HepG2 (cell line): Measurements from ENCODE around the gene EPDR1. TPM values are rescaled to one million over a fixed set of nuclear protein-coding genes. Genes with fewer than 3 reads are reported as not detected.
A peak's percentile ranks its signal among the peaks of the same experiment; 100 is the strongest.

Experiments used
- GATAD2A ChIP-seq: IDR thresholded peaks from 2 replicates; pipeline ENCODE4 v1.6.1; 2016
- ISL2 ChIP-seq: sonication (generic); formaldehyde crosslinking; IDR thresholded peaks from 2 replicates; pipeline ENCODE4 v1.5.0; 2020; ENCODE audit warnings: missing genetic modification reagents
- NONO ChIP-seq, 2 experiments: fragments of 450-650 bp in 1 of 2; sonication (generic) in 1 of 2; formaldehyde crosslinking in 1 of 2; IDR thresholded peaks in 1 of 2; conservative IDR thresholded peaks in 1 of 2; 2 replicates each; pipeline versions ENCODE4 v1.6.1 to v1.8.0; 2017 to 2022; ENCODE audit warnings: mild to moderate bottlenecking in 1 of 2, missing genetic modification reagents in 1 of 2, moderate library complexity in 1 of 2
- PHF8 ChIP-seq: sonication (generic); formaldehyde crosslinking; IDR thresholded peaks from 2 replicates; pipeline ENCODE4 v1.5.0; 2020; ENCODE audit warnings: missing genetic modification reagents
- RBFOX2 ChIP-seq: fragments of 200-400 bp; formaldehyde crosslinking; IDR thresholded peaks from 2 replicates; pipeline ENCODE4 v1.6.1; 2017; ENCODE audit warnings: low read depth, mild to moderate bottlenecking, low read length
- REXO4 ChIP-seq: sonication (generic); formaldehyde crosslinking; IDR thresholded peaks from 2 replicates; pipeline ENCODE4 v1.8.0; 2022; ENCODE audit warnings: missing genetic modification reagents, mild to moderate bottlenecking, borderline replicate concordance
- SALL2 ChIP-seq: sonication (generic); formaldehyde crosslinking; IDR thresholded peaks from 2 replicates; pipeline ENCODE4 v1.8.1; 2023; ENCODE audit warnings: mild to moderate bottlenecking, missing genetic modification reagents, inconsistent platforms
- SMARCC2 ChIP-seq: fragments of 450-650 bp; IDR thresholded peaks from 2 replicates; pipeline ENCODE4 v1.6.1; 2017; ENCODE audit warnings: antibody characterized with exemption, mild to moderate bottlenecking
- STAG1 ChIP-seq: sonication (generic); formaldehyde crosslinking; IDR thresholded peaks from 2 replicates; pipeline ENCODE4 v1.4.0; 2020; ENCODE audit warnings: missing genetic modification reagents
- TARDBP ChIP-seq: sonication (generic); formaldehyde crosslinking; IDR thresholded peaks from 2 replicates; pipeline ENCODE4 v1.8.0; 2022; ENCODE audit warnings: mild to moderate bottlenecking, missing genetic modification reagents
- TSC22D2 ChIP-seq: sonication (generic); formaldehyde crosslinking; IDR thresholded peaks from 2 replicates; pipeline ENCODE4 v1.5.1; 2020; ENCODE audit warnings: missing genetic modification reagents, mild to moderate bottlenecking, borderline replicate concordance
- ZNF24 ChIP-seq: fragments of 450-650 bp; IDR thresholded peaks from 2 replicates; pipeline ENCODE4 v1.6.1; 2017; ENCODE audit warnings: antibody characterized with exemption, mild to moderate bottlenecking
- ZNF572 ChIP-seq: sonication (generic); formaldehyde crosslinking; IDR thresholded peaks from 2 replicates; pipeline ENCODE4 v1.5.1; 2020; ENCODE audit warnings: mild to moderate bottlenecking, missing genetic modification reagents
- ZNF709 ChIP-seq: sonication (generic); formaldehyde crosslinking; IDR thresholded peaks from 2 replicates; pipeline ENCODE4 v1.5.0; 2020; ENCODE audit warnings: mild to moderate bottlenecking, missing genetic modification reagents
- ZNF792 ChIP-seq: IDR thresholded peaks from 2 replicates; pipeline ENCODE4 v1.6.1; 2016
- polyA plus RNA-seq, 8 experiments: library from polyadenylated mRNA; depleted of rRNA in 3 of 8; stranded (reverse) in 7 of 8; unstranded in 1 of 8; fragments of >200 nt; fragmentation: Illumina TruSeq in 4 of 8; extraction: Trizol in 4 of 8; gene quantifications; 2 replicates each; pipeline versions ENCODE4 v1.2.1 to v1.2.3, GENCODE V29; 2011 to 2016; ENCODE audit warnings: low read depth in 4 of 8, missing spikeins in 1 of 8, mixed read lengths in 1 of 8; ENCODE audit not compliant: insufficient read depth in 1 of 8
- total RNA-seq, 5 experiments: library from RNA; depleted of rRNA; stranded (reverse); fragments of >200 nt; fragmentation: Illumina TruSeq; extraction: Trizol; gene quantifications; 2 replicates each; pipeline ENCODE4 v1.2.3, GENCODE V29; 2016; ENCODE audit warnings: low read depth in 1 of 5
- TF ChIP-seq, protein P1 (sequence below): sonication (generic); formaldehyde crosslinking; IDR thresholded peaks from 2 replicates; pipeline ENCODE4 v1.4.0; 2020; ENCODE audit warnings: missing genetic modification reagents; ENCODE audit errors: not compliant biosample characterization
- TF ChIP-seq, protein P2 (sequence below): sonication (generic); formaldehyde crosslinking; IDR thresholded peaks from 2 replicates; pipeline ENCODE4 v1.4.0; 2020; ENCODE audit warnings: missing genetic modification reagents
- TF ChIP-seq, protein P3 (sequence below): sonication (generic); formaldehyde crosslinking; IDR thresholded peaks from 2 replicates; pipeline ENCODE4 v1.4.0; 2020; ENCODE audit warnings: missing genetic modification reagents
- TF ChIP-seq, protein P4 (sequence below): IDR thresholded peaks from 2 replicates; pipeline ENCODE4 v1.6.1; 2016; ENCODE audit warnings: low read depth, missing genetic modification reagents, missing compliant biosample characterization
- TF ChIP-seq, protein P5 (sequence below): sonication (generic); formaldehyde crosslinking; IDR thresholded peaks from 2 replicates; pipeline ENCODE4 v1.8.0; 2023; ENCODE audit warnings: mild to moderate bottlenecking, missing genetic modification reagents

Gene EPDR1
- total and polyA plus RNA-seq, 2 of the 13 experiments (the other 11 are each of a cell fraction or from before 2014, with no cell fraction given) = 38.3 to 50.2 TPM

DNA sequence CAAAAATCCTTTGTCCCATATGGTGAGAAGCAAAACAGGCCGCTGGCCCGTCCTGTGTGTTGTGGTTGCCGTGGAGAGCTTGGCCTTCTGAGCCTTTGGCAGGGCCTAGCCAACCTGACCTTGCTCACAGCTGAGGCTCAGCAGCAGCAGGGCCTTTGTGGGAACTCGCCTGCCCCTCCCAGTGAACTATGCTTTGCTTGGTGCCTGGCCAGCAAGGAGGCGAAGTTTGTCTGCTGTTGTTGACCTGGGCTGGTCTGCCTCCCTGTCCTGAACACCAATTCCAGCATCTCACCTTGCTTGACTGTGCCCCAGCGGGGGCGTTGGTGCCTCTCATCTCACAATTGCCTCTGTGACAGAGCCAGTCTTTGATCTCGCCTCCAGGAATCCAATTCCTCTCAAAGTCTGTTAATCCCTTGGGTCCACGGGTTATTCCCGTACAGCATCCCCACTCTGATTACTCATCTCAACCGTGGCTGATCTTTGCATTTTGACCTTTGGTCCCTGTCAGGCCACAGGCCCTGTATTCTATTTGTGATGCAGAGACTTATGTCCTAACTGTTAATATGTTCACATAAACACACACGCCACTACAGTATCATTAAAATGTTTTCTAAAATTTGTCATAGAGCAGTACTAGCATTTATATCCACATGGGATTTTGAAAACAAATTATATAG is 22.6 kb downstream of the EPDR1 start (continued):
- TF ChIP-seq, protein P1, sequence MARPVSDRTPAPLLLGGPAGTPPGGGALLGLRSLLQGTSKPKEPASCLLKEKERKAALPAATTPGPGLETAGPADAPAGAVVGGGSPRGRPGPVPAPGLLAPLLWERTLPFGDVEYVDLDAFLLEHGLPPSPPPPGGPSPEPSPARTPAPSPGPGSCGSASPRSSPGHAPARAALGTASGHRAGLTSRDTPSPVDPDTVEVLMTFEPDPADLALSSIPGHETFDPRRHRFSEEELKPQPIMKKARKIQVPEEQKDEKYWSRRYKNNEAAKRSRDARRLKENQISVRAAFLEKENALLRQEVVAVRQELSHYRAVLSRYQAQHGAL = no peak
- TF ChIP-seq GATAD2A (peak; percentile 99), ZNF792 (CRISPR knock-in tag) (peak; percentile 79; the same call in 1 of the 2 replicates), PHF8 (CRISPR knock-in tag) (peak; percentile 71), TSC22D2 (CRISPR knock-in tag) (peak; percentile 81; the same call in 1 of the 2 replicates), ZNF709 (CRISPR knock-in tag) (peak; percentile 87; the same call in 1 of the 2 replicates), STAG1 (CRISPR knock-in tag) (peak; percentile 32), RBFOX2 (peak; percentile 72), NONO (IDR thresholded peaks at IDR 0.05) (no peak), NONO (CRISPR knock-in tag; conservative IDR thresholded peaks at IDR 0.05) (peak; percentile 95), TARDBP (peak; percentile 98), ISL2 (CRISPR knock-in tag) (peak; percentile 97), REXO4 (no peak), SMARCC2 (0 out of 2 replicates have a peak, but pooled peaks have one; percentile 32), ZNF24 (no peak), SALL2 (CRISPR knock-in tag) (peak; percentile 96), ZNF572 (CRISPR knock-in tag) (no peak)
- TF ChIP-seq, protein P2, sequence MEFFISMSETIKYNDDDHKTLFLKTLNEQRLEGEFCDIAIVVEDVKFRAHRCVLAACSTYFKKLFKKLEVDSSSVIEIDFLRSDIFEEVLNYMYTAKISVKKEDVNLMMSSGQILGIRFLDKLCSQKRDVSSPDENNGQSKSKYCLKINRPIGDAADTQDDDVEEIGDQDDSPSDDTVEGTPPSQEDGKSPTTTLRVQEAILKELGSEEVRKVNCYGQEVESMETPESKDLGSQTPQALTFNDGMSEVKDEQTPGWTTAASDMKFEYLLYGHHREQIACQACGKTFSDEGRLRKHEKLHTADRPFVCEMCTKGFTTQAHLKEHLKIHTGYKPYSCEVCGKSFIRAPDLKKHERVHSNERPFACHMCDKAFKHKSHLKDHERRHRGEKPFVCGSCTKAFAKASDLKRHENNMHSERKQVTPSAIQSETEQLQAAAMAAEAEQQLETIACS = no peak
- TF ChIP-seq, protein P3, sequence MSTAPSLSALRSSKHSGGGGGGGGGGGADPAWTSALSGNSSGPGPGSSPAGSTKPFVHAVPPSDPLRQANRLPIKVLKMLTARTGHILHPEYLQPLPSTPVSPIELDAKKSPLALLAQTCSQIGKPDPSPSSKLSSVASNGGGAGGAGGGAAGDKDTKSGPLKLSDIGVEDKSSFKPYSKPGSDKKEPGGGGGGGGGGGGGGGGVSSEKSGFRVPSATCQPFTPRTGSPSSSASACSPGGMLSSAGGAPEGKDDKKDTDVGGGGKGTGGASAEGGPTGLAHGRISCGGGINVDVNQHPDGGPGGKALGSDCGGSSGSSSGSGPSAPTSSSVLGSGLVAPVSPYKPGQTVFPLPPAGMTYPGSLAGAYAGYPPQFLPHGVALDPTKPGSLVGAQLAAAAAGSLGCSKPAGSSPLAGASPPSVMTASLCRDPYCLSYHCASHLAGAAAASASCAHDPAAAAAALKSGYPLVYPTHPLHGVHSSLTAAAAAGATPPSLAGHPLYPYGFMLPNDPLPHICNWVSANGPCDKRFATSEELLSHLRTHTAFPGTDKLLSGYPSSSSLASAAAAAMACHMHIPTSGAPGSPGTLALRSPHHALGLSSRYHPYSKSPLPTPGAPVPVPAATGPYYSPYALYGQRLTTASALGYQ (CRISPR knock-in tag) = peak; percentile 95; the same call in 1 of the 2 replicates
- TF ChIP-seq, protein P4, sequence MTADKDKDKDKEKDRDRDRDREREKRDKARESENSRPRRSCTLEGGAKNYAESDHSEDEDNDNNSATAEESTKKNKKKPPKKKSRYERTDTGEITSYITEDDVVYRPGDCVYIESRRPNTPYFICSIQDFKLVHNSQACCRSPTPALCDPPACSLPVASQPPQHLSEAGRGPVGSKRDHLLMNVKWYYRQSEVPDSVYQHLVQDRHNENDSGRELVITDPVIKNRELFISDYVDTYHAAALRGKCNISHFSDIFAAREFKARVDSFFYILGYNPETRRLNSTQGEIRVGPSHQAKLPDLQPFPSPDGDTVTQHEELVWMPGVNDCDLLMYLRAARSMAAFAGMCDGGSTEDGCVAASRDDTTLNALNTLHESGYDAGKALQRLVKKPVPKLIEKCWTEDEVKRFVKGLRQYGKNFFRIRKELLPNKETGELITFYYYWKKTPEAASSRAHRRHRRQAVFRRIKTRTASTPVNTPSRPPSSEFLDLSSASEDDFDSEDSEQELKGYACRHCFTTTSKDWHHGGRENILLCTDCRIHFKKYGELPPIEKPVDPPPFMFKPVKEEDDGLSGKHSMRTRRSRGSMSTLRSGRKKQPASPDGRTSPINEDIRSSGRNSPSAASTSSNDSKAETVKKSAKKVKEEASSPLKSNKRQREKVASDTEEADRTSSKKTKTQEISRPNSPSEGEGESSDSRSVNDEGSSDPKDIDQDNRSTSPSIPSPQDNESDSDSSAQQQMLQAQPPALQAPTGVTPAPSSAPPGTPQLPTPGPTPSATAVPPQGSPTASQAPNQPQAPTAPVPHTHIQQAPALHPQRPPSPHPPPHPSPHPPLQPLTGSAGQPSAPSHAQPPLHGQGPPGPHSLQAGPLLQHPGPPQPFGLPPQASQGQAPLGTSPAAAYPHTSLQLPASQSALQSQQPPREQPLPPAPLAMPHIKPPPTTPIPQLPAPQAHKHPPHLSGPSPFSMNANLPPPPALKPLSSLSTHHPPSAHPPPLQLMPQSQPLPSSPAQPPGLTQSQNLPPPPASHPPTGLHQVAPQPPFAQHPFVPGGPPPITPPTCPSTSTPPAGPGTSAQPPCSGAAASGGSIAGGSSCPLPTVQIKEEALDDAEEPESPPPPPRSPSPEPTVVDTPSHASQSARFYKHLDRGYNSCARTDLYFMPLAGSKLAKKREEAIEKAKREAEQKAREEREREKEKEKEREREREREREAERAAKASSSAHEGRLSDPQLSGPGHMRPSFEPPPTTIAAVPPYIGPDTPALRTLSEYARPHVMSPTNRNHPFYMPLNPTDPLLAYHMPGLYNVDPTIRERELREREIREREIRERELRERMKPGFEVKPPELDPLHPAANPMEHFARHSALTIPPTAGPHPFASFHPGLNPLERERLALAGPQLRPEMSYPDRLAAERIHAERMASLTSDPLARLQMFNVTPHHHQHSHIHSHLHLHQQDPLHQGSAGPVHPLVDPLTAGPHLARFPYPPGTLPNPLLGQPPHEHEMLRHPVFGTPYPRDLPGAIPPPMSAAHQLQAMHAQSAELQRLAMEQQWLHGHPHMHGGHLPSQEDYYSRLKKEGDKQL (CRISPR knock-in tag) = peak; percentile 93
- TF ChIP-seq, protein P5, sequence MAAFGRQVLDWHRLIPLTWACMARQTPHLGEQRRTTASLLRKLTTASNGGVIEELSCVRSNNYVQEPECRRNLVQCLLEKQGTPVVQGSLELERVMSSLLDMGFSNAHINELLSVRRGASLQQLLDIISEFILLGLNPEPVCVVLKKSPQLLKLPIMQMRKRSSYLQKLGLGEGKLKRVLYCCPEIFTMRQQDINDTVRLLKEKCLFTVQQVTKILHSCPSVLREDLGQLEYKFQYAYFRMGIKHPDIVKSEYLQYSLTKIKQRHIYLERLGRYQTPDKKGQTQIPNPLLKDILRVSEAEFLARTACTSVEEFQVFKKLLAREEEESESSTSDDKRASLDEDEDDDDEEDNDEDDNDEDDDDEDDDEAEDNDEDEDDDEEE (CRISPR knock-in tag) = no peak
